Neural cell (in vitro differentiated cells): ENCODE results near the gene TSPAN4. TPM values are rescaled to one million over a fixed set of nuclear protein-coding genes. Genes with fewer than 3 reads are reported as not detected.

ENCODE experiments used
- H2AFZ ChIP-seq: fragments of 200-600, 300-800 bp; sonication (generic), shearing (Covaris generic); 2 replicates; pipeline ENCODE4 v1.6.0; 2014; ENCODE audit warnings: low read depth, mild to moderate bottlenecking, antibody characterized with exemption, low read length, moderate library complexity
- H3F3A ChIP-seq: fragments of 200-600 bp; shearing (Covaris generic); 2 replicates; pipeline ENCODE4 v1.6.1; 2016; ENCODE audit warnings: mild to moderate bottlenecking, moderate library complexity, mixed read lengths, antibody characterized with exemption, low read length; ENCODE audit not compliant: insufficient read depth, poor library complexity, severe bottlenecking
- H3K27ac ChIP-seq: fragments of 200-600, 300-800 bp; sonication (generic), shearing (Covaris generic); 2 replicates; pipeline ENCODE4 v1.5.1; 2014; ENCODE audit warnings: mild to moderate bottlenecking, low read length, moderate library complexity
- H3K27me3 ChIP-seq: fragments of 300-800, 200-600 bp; sonication (generic), shearing (Covaris generic); 2 replicates; pipeline ENCODE4 v1.6.0; 2014; ENCODE audit warnings: mild to moderate bottlenecking, low read depth, low read length, moderate library complexity; ENCODE audit not compliant: insufficient read depth
- H3K36me3 ChIP-seq: fragments of 300-800, 200-600 bp; sonication (generic), shearing (Covaris generic); 2 replicates; pipeline ENCODE4 v1.5.1; 2014; ENCODE audit warnings: mild to moderate bottlenecking, antibody characterized with exemption, low read length, moderate library complexity; ENCODE audit not compliant: insufficient read depth
- H3K4me2 ChIP-seq: fragments of 300-800, 200-600 bp; sonication (generic), shearing (Covaris generic); 2 replicates; pipeline ENCODE4 v1.6.0; 2014; ENCODE audit warnings: mild to moderate bottlenecking, low read length
- H3K4me3 ChIP-seq: fragments of 300-800, 200-600 bp; sonication (generic), shearing (Covaris generic); 2 replicates; pipeline ENCODE4 v1.5.1; 2014; ENCODE audit warnings: mild to moderate bottlenecking, low read length, moderate library complexity
- H3K79me2 ChIP-seq: fragments of 200-600 bp; shearing (Covaris generic); replicated peaks from 2 replicates; pipeline ENCODE4 v1.6.0; 2014; ENCODE audit warnings: mild to moderate bottlenecking, low read length, moderate library complexity; ENCODE audit not compliant: insufficient read depth
- H3K9ac ChIP-seq: fragments of 300-800, 200-600 bp; sonication (generic), shearing (Covaris generic); 2 replicates; pipeline ENCODE4 v1.6.1; 2016; ENCODE audit warnings: mild to moderate bottlenecking, low read length, mixed read lengths
- H3K9me2 ChIP-seq: fragments of 200-600 bp; shearing (Covaris generic); 2 replicates; pipeline ENCODE4 v1.6.1; 2016; ENCODE audit warnings: mild to moderate bottlenecking, low read length, mixed read lengths; ENCODE audit not compliant: insufficient read depth
- H3K9me3 ChIP-seq: fragments of 200-600, 300-800 bp; sonication (generic), shearing (Covaris generic); 2 replicates; pipeline ENCODE4 v1.6.1; 2016; ENCODE audit warnings: mild to moderate bottlenecking, mixed run types, low read length, moderate library complexity, mixed read lengths
- H4K20me1 ChIP-seq: fragments of 200-600 bp; shearing (Covaris generic); 2 replicates; pipeline ENCODE4 v1.6.1; 2016; ENCODE audit warnings: mild to moderate bottlenecking, mixed run types; ENCODE audit not compliant: insufficient read depth
- CTCF ChIP-seq: fragments of 450-650 bp; IDR thresholded peaks from 2 replicates; pipeline ENCODE4 v1.5.1; 2014; ENCODE audit warnings: antibody characterized with exemption, mild to moderate bottlenecking, moderate library complexity; ENCODE audit not compliant: poor library complexity, severe bottlenecking
- EP300 ChIP-seq: fragments of 450-650 bp; conservative IDR thresholded peaks from 2 replicates; pipeline ENCODE4 v1.6.1; 2014; ENCODE audit warnings: antibody characterized with exemption, mild to moderate bottlenecking, moderate library complexity; ENCODE audit not compliant: poor library complexity, severe bottlenecking
- EZH2 ChIP-seq: fragments of 200-600, 300-800 bp; shearing (Covaris generic), sonication (generic); IDR thresholded peaks from 2 replicates; pipeline ENCODE4 v1.6.1; 2014; ENCODE audit warnings: antibody characterized with exemption, low read length, borderline replicate concordance, mild to moderate bottlenecking; ENCODE audit not compliant: insufficient read depth, poor library complexity, severe bottlenecking
- MXI1 ChIP-seq: fragments of 450-650 bp; conservative IDR thresholded peaks from 2 replicates; pipeline ENCODE4 v1.6.1; 2014; ENCODE audit warnings: antibody characterized with exemption, mild to moderate bottlenecking; ENCODE audit not compliant: poor library complexity, severe bottlenecking
- POLR2AphosphoS5 ChIP-seq: IDR thresholded peaks from 2 replicates; pipeline ENCODE4 v1.6.1; 2012
- RAD21 ChIP-seq: fragments of 450-650 bp; conservative IDR thresholded peaks from 2 replicates; pipeline ENCODE4 v1.6.1; 2014; ENCODE audit warnings: antibody characterized with exemption, mild to moderate bottlenecking, moderate library complexity
- REST ChIP-seq: IDR thresholded peaks from 2 replicates; pipeline ENCODE4 v1.6.1; 2012; ENCODE audit warnings: borderline replicate concordance
- SMC3 ChIP-seq: fragments of 450-650 bp; conservative IDR thresholded peaks from 2 replicates; pipeline ENCODE4 v1.6.1; 2014; ENCODE audit warnings: antibody characterized with exemption, mild to moderate bottlenecking, moderate library complexity; ENCODE audit not compliant: poor library complexity
- TAF1 ChIP-seq: IDR thresholded peaks from 2 replicates; pipeline ENCODE4 v1.6.1; 2012; ENCODE audit warnings: low read depth
- polyA plus RNA-seq: library from polyadenylated mRNA; depleted of rRNA; stranded (reverse); fragments of >200 nt; gene quantifications from 2 replicates; pipeline ENCODE4 v1.2.3, GENCODE V29; 2014

Gene TSPAN4
- polyA plus RNA-seq, 1 donor from 2014 or later, result 68.1 TPM

GRCh38 chr11:899724-900123 is 57.1 kb downstream of the TSPAN4 start:
- no peak for TF ChIP-seq POLR2AphosphoS5
- TF ChIP-seq CTCF, result no peak
- no peak for TF ChIP-seq RAD21
- TF ChIP-seq REST, result no peak
- no peak for TF ChIP-seq EP300
- no peak for TF ChIP-seq MXI1
- TF ChIP-seq SMC3, result no peak
- TF ChIP-seq EZH2, result no peak
- no peak for TF ChIP-seq TAF1
- no peaks in the 10 kb centered on the region for H3K36me3 ChIP-seq
- no peak overlapping the region for H3K4me3 ChIP-seq

GRCh38 chr11:900545-900944 is 57.9 kb downstream of the TSPAN4 start:
- TF ChIP-seq TAF1 (no peak), POLR2AphosphoS5 (no peak), SMC3 (no peak), MXI1 (no peak), CTCF (no peak), EZH2 (no peak)
- Histone ChIP-seq H3K79me2 (no peaks in the 10 kb centered on the region), H3K9me2 (no peaks in the 10 kb centered on the region), H3K4me3 (no peak overlapping the region), H3K9ac (no peak overlapping the region), H3K27ac (no peak overlapping the region), H3K36me3 (no peaks in the 10 kb centered on the region), H3K4me2 (no peak overlapping the region), H2AFZ (no peak overlapping the region), H3K27me3 (no peaks in the 10 kb centered on the region), H3F3A (no peaks in the 10 kb centered on the region), H4K20me1 (no peaks in the 10 kb centered on the region), H3K9me3 (no peaks in the 10 kb centered on the region)

More at GRCh38 chr11:899724-900123, 57.1 kb downstream of the TSPAN4 start:
- H3F3A ChIP-seq, result no peaks in the 10 kb centered on the region
- H3K27ac ChIP-seq, result no peak overlapping the region
- no peaks in the 10 kb centered on the region for H3K9me3 ChIP-seq
- no peaks in the 10 kb centered on the region for H3K79me2 ChIP-seq
- no peak overlapping the region for H3K9ac ChIP-seq
- H3K27me3 ChIP-seq, result no peaks in the 10 kb centered on the region
- H3K4me2 ChIP-seq, result no peak overlapping the region
- no peaks in the 10 kb centered on the region for H3K9me2 ChIP-seq
- no peak overlapping the region for H2AFZ ChIP-seq
- H4K20me1 ChIP-seq, result no peaks in the 10 kb centered on the region
